Panc1 (cell line): ENCODE measurements around the gene BRD1. TPM values are rescaled to one million over a fixed set of nuclear protein-coding genes. Genes with fewer than 3 reads are reported as not detected.
A peak's percentile ranks its signal among the peaks of the same experiment; 100 is the strongest.

ENCODE experiments used
- ATAC-seq: fragments of 200-7000 bp; cut with Tn5 transposase; 2 replicates; pipeline ENCODE4 v1.9.1; 2020; ENCODE audit warnings: mild to moderate bottlenecking, moderate library complexity
- BruUV-seq: library from RNA; stranded (reverse); fragments of 400-500 nt; replicated peaks from 2 replicates; lab custom pipeline; 2021; lab: Mats Ljungman, UMichigan
- CTCF ChIA-PET: fragments of 300-600 bp; sonication (Branson Sonifier 250); formaldehyde crosslinking; loops from one replicate; lab custom pipeline; 2022; ENCODE audit warnings: antibody characterized with exemption; lab: Charles Lee
- POLR2A ChIA-PET: fragments of 300-600 bp; sonication (Branson Sonifier 250); formaldehyde crosslinking; loops from one replicate; lab custom pipeline; 2022; ENCODE audit warnings: antibody characterized with exemption; lab: Charles Lee
- DNase-seq: peaks from one replicate; pipeline ENCODE4 v3.0.0-alpha.2; 2010; ENCODE audit warnings: low read depth, low spot score
- H3K27ac ChIP-seq: 2 replicates; pipeline ENCODE4 v1.5.1; 2011; ENCODE audit warnings: mild to moderate bottlenecking, low read length, inconsistent platforms
- H3K27me3 ChIP-seq: fragments of 200-500 bp; sonication (Bioruptor generic); 2 replicates; pipeline ENCODE4 v1.6.0; 2014; ENCODE audit warnings: low read length, inconsistent platforms; ENCODE audit not compliant: control insufficient read depth, insufficient read depth
- H3K36me3 ChIP-seq: fragments of 200-500 bp; sonication (Bioruptor generic); 2 replicates; pipeline ENCODE4 v1.5.1; 2014; ENCODE audit warnings: inconsistent platforms, mild to moderate bottlenecking, low read length, moderate library complexity; ENCODE audit not compliant: control insufficient read depth, insufficient read depth
- H3K4me1 ChIP-seq: 2 replicates; pipeline ENCODE4 v1.5.1; 2011; ENCODE audit warnings: inconsistent platforms, mild to moderate bottlenecking, low read length, moderate library complexity; ENCODE audit not compliant: control insufficient read depth, insufficient read depth
- H3K4me3 ChIP-seq, 2 experiments: 2 replicates each; pipeline ENCODE4 v1.5.1; 2011 to 2012; ENCODE audit warnings: low read depth in 2 of 2, low read length in 2 of 2, mild to moderate bottlenecking in 2 of 2, inconsistent platforms in 1 of 2, moderate library complexity in 1 of 2
- H3K9me3 ChIP-seq: fragments of 200-500 bp; sonication (Bioruptor generic); 2 replicates; pipeline ENCODE4 v1.5.1; 2014; ENCODE audit warnings: low read depth, mild to moderate bottlenecking, inconsistent platforms, low read length, moderate library complexity; ENCODE audit not compliant: control insufficient read depth, insufficient read depth
- CTCF ChIP-seq: fragments of 450-650 bp; IDR thresholded peaks from 2 replicates; pipeline ENCODE4 v1.5.1; 2017; ENCODE audit warnings: mild to moderate bottlenecking
- POLR2AphosphoS5 ChIP-seq: IDR thresholded peaks from 2 replicates; pipeline ENCODE4 v1.6.1; 2012; ENCODE audit warnings: mild to moderate bottlenecking, low read depth, low read length, moderate library complexity
- REST ChIP-seq, 2 experiments: IDR thresholded peaks; 2 replicates each; pipeline ENCODE4 v1.6.1; 2011 to 2012; ENCODE audit warnings: low read depth in 2 of 2, control low read depth in 1 of 2, low read length in 1 of 2, mild to moderate bottlenecking in 1 of 2, moderate library complexity in 1 of 2; ENCODE audit not compliant: insufficient read depth in 1 of 2
- SIN3A ChIP-seq: IDR thresholded peaks from 2 replicates; pipeline ENCODE4 v1.6.1; 2012; ENCODE audit warnings: low read depth, mild to moderate bottlenecking, low read length, moderate library complexity, borderline replicate concordance; ENCODE audit not compliant: insufficient read depth
- TCF7L2 ChIP-seq: IDR thresholded peaks from 2 replicates; pipeline ENCODE4 v1.6.1; 2011; ENCODE audit warnings: mild to moderate bottlenecking, low read depth, low read length, inconsistent platforms
- in situ Hi-C: cut with HindIII; loops from 2 replicates; pipeline ENCODE4 v1.10.0; 2016; ENCODE audit warnings: low sequenced_read_pairs, low pct_unique_long_range_greater_than_20kb
- intact Hi-C: fragments of 100-400 bp; cut with micrococcal nuclease; formaldehyde crosslinking; loops from one replicate; pipeline ENCODE4 v1.10.0; 2022; ENCODE audit not compliant: unreplicated experiment
- total RNA-seq: library from RNA; stranded (reverse); gene quantifications from one replicate; pipeline ENCODE4 v1.2.1, GENCODE V29; 2021; ENCODE audit not compliant: unreplicated experiment

BRD1 gene
- total RNA-seq, 1 experiment from 2014 or later, result 24.0 TPM

- DNase-seq (no peak), ATAC-seq (no peak)
- CTCF ChIA-PET, result no interaction called here
- no TSS peak for BruUV-seq
- Histone ChIP-seq H3K27me3 (no peaks in the 10 kb centered on the region), H3K27ac (peak overlapping the region; percentile 82), H3K4me1 (peaks cover 23% of the 10 kb centered on the region), H3K9me3 (no peaks in the 10 kb centered on the region), H3K4me3 (peak overlapping the region; percentile 83 to 88), H3K36me3 (peaks cover 5% of the 10 kb centered on the region; the same call in 1 of the 2 replicates)
- POLR2A ChIA-PET, result no interaction called here
- intact Hi-C loops (no loop called here), in situ Hi-C loops (no loop called here)
- TF ChIP-seq REST (IDR thresholded peaks at IDR 0.05; ENCODE audit: insufficient read depth in 1 of 2, low read depth in 2 of 2, low read length in 1 of 2) (no peak), SIN3A (no peak)
Measured at GRCh38 chr22:49855251-49855911, 27.7 kb upstream of the BRD1 start.

- TF ChIP-seq TCF7L2, result no peak
- no peak for TF ChIP-seq POLR2AphosphoS5
- TF ChIP-seq CTCF, result no peak
- TF ChIP-seq REST (IDR thresholded peaks at IDR 0.05; ENCODE audit: insufficient read depth in 1 of 2, low read depth in 2 of 2, low read length in 1 of 2), result no peak
- TF ChIP-seq SIN3A, result no peak
- no peaks in the 10 kb centered on the region for H3K9me3 ChIP-seq
- intact Hi-C loops (no loop called here), in situ Hi-C loops (no loop called here)
- H3K36me3 ChIP-seq, result peaks cover 5% of the 10 kb centered on the region; the same call in 1 of the 2 replicates
- POLR2A ChIA-PET, result no interaction called here
- no peaks in the 10 kb centered on the region for H3K27me3 ChIP-seq
- peak overlapping the region; percentile 83 to 88 for H3K4me3 ChIP-seq
- H3K27ac ChIP-seq, result peak overlapping the region; percentile 82
- BruUV-seq, result no TSS peak
- CTCF ChIA-PET, result no interaction called here
- ATAC-seq (peak; percentile 46), DNase-seq (no peak)
- peaks cover 23% of the 10 kb centered on the region for H3K4me1 ChIP-seq
Measured at GRCh38 chr22:49853981-49854831, 26.5 kb upstream of the BRD1 start.
